SKM-1 treated with dmso at 0.1 percent for 144 hours (cell line): ENCODE data around the gene RALA.
"Not testable (repeated sequence)": the region's sequence is repeated elsewhere in the genome, so short reads cannot be mapped to it uniquely, and the experiment has no call there.

Experiments used
- DNase-seq: peaks from one replicate; lab custom pipeline; 2025; ENCODE audit not compliant: unreplicated experiment; lab: John Stamatoyannopoulos, UW

Gene RALA

GRCh38 chr7:39681887-39682441 is 58.6 kb downstream of the RALA start:
- no peak for DNase-seq

GRCh38 chr7:39683216-39683845 is 60.0 kb downstream of the RALA start:
- no peak for DNase-seq

- no peak for DNase-seq
Observed at GRCh38 chr7:39686261-39686924, 63.0 kb downstream of the RALA start.

GRCh38 chr7:39688611-39689480 is 65.5 kb downstream of the RALA start:
- DNase-seq: no peak

GRCh38 chr7:39691821-39692220 is 68.4 kb downstream of the RALA start:
- no peak for DNase-seq

DNA sequence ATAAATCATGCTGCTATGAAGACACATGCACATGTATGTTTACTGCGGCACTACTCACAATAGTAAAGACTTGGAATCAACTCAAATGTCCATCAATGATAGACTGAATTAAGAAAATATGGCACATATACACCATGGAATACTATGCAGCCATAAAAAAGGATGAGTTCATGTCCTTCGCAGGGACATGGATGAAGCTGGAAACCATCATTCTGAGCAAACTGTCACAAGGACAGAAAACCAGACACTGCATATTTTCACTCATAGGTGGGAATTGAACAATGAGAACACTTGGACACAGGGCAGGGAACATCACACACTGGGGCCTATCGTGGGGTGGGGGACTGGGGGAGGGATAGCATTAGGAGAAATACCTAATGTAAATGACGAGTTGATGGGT is 69.7 kb downstream of the RALA start:
- not testable (repeated sequence) for DNase-seq

DNA sequence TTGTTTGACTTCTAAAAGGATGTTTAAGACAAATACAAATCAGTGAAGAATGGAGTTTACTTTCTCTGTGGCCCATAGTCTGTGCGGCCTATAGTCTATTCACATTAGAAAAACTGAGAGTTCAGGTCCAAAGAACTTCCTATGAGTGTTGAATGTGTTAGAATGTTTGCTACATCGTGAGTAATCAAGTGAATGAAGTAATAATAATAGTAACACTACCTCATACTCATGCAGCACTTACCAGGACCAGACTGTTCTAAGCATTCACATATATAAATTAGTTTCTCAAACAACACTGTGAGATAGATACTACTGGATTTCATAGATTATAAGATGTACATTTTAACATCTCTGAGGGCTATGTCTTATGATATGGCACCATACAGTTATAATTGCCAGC is 70.4 kb downstream of the RALA start:
- no peak for DNase-seq

- DNase-seq: no peak
Observed at GRCh38 chr7:39695852-39696586, 72.6 kb downstream of the RALA start.

GRCh38 chr7:39696631-39697030 is 73.3 kb downstream of the RALA start:
- DNase-seq: no peak

DNA sequence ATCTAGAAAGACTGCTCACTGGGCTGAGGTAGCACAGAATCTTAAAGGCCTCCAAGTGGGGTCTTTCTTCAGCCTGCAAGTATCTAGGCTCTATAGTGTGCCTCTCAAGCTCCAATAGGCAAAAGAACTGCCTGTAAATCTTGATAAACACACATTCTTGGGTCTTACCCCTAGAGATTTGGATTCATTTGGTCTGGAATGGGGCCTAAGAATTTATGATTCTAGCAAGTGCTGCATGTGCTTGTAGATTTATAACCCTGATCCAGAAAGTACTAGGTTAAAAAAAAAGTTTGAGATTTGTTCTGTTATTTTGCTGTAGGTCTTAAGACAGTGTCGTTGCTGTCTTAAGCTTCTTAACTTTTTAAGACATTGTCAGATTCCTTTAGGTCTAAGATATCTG is 74.1 kb downstream of the RALA start:
- DNase-seq: no peak

GRCh38 chr7:39700165-39700564 is 76.8 kb downstream of the RALA start:
- DNase-seq: no peak

DNA sequence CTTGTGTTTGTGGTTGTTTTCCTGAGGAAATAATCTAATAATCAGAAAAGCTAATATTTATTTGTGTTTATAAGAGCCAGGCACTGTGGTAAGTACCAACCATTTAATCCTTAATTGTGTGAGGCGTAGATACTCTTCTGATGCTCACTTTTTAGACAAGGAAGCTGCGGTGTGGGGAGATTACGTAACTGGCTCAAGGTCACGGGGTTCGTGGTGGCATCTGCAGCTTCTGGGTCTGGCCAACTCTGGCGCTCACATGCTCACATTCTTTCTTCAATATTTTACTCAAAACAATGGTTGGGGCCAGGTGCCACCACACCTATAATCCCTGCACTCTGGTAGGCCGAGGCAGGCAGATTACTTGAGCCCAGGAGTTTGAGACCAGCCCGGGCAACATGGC is 77.6 kb downstream of the RALA start:
- DNase-seq: peak; percentile 88

DNA sequence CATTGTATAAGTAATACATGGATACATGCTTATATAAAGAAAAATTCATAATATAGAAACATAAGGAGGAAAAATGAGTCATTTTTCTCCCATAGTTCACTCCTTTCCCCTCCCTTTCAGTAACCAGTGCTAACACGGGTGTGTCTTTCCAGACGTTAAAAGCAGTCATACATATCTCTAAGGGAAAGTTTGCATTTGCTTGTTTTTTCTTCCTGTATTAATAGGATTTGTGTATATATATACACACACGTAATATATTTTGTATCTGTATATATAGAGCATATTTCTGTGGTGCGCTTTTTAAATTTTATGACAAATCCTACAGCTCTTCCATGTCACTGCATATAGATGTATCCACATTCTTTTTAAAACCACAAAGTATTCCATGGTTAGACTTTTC is 78.8 kb downstream of the RALA start:
- no peak for DNase-seq

DNA sequence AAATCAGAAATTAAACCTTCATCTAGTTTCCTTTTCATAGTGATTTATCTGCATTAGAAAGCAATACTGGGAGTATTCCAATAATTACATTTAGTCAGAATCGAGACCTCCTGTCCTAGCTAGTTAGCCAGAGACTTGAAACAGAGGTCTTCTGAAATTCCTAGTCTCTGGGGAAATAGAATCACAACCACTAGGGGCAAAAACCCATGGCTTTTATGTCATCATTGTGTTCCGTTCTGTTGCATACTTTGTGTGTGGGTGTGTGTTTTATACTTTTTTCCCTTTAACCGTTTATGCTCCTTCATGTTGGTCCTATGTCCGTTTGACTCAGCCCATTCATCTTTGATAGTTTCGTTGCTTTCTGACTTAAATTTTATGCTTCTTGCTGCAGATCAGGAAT is 79.8 kb downstream of the RALA start:
- DNase-seq: no peak

GRCh38 chr7:39709029-39709428 is 85.7 kb downstream of the RALA start:
- DNase-seq: no peak

GRCh38 chr7:39709768-39710311 is 86.5 kb downstream of the RALA start:
- no peak for DNase-seq

DNA sequence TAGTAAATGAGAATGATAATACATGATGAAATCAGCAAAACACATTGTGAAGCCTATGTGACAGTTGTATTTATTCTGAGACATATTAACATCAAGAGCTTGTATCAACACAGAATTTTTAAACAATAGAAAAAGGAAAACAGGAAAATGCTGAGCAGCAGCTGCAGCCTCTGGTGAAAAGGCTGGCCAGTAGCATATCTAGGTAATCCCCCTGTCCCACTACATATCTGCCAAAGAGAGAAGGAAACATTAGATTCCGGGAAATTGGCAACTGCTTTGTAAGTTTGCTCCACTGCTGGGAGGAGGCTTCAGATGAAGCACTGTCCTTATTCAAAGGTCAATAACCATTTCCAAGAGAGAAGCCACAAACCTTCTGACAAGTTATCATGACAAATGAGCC is 89.4 kb downstream of the RALA start:
- no peak for DNase-seq

GRCh38 chr7:39714447-39715091 is 91.2 kb downstream of the RALA start:
- DNase-seq: no peak

DNA sequence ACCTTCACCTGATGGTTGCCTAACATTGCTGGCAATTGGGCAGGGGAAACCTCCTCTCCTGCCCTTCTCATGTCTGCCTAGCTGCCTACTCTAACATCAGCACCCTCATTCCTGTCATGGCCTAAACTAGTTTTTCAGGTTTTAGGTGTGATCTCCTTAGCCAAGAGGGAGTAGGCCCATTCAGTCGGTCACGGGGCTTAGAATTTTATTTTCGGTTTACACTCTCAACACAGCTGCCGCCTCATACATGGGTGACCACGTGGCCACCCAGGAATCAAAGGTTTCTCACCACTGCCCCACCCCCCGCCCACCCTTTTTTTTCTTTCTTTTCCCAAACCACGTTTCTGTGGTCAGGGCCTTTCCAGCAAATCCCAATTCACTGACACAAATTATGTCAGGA is 97.2 kb downstream of the RALA start:
- no peak for DNase-seq

GRCh38 chr7:39721345-39721744 is 98.0 kb downstream of the RALA start:
- DNase-seq: no peak
